Measurements from ENCODE around the gene OR2AP1.
"Not testable (repeated sequence)": the region's sequence is repeated elsewhere in the genome, so short reads cannot be mapped to it uniquely, and the experiment has no call there.

DNA sequence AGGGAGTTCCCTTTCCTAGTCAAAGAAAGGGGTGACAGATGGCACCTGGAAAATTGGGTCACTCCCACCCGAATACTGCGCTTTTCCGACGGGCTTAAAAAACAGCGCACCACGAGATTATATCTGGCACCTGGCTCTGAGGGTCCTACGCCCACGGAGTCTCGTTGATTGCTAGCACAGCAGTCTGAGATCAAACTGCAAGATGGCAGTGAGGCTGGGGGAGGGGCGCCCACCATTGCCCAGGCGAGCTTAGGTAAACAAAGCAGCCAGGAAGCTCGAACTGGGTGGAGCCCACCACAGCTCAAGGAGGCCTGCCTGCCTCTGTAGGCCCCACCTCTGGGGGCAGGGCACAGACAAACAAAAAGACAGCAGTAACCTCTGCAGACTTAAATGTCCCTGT, 17.9 kb downstream of the OR2AP1 start:
- TF ChIP-seq, protein P1, sequence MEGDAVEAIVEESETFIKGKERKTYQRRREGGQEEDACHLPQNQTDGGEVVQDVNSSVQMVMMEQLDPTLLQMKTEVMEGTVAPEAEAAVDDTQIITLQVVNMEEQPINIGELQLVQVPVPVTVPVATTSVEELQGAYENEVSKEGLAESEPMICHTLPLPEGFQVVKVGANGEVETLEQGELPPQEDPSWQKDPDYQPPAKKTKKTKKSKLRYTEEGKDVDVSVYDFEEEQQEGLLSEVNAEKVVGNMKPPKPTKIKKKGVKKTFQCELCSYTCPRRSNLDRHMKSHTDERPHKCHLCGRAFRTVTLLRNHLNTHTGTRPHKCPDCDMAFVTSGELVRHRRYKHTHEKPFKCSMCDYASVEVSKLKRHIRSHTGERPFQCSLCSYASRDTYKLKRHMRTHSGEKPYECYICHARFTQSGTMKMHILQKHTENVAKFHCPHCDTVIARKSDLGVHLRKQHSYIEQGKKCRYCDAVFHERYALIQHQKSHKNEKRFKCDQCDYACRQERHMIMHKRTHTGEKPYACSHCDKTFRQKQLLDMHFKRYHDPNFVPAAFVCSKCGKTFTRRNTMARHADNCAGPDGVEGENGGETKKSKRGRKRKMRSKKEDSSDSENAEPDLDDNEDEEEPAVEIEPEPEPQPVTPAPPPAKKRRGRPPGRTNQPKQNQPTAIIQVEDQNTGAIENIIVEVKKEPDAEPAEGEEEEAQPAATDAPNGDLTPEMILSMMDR (IDR thresholded peaks at IDR 0.05; ENCODE audit: borderline replicate concordance, extremely low read depth, low read length, poor library complexity, severe bottlenecking) = not testable (repeated sequence)
- TF ChIP-seq EZH2 (IDR thresholded peaks at IDR 0.05; ENCODE audit: borderline replicate concordance, low read depth, low read length, severe bottlenecking) = not testable (repeated sequence)

All from DND-41 (cell line).